Measurements from ENCODE around the gene ZFP92. TPM values are rescaled to one million over a fixed set of nuclear protein-coding genes. Genes with fewer than 3 reads are reported as not detected.

ZFP92 gene
- total RNA-seq, 1 experiment from 2014 or later, result not detected

GRCh38 chrX:153457136-153457825 lies 46.0 kb downstream of the ZFP92 start:
- H3K27me3 ChIP-seq (ENCODE audit: control insufficient read depth, insufficient read depth, low read length), result no peaks in the 10 kb centered on the region
- no peak for DNase-seq
- no peaks in the 10 kb centered on the region; the same call in 1 of the 2 replicates for H3K36me3 ChIP-seq (replicated peaks; ENCODE audit: control insufficient read depth, insufficient read depth, low read length)
- no peak overlapping the region for H3K4me3 ChIP-seq (ENCODE audit: insufficient read depth, low read depth, low read length)

- no peak for DNase-seq
- no peak overlapping the region for H3K4me3 ChIP-seq (ENCODE audit: insufficient read depth, low read depth, low read length)
- H3K27me3 ChIP-seq (ENCODE audit: control insufficient read depth, insufficient read depth, low read length), result no peaks in the 10 kb centered on the region
- no peaks in the 10 kb centered on the region; the same call in 1 of the 2 replicates for H3K36me3 ChIP-seq (replicated peaks; ENCODE audit: control insufficient read depth, insufficient read depth, low read length)
These were observed 46.7 kb downstream of the ZFP92 start for GRCh38 chrX:153457827-153458466.

GRCh38 chrX:153458476-153458875 lies 47.2 kb downstream of the ZFP92 start:
- DNase-seq, result no peak
- Histone ChIP-seq H3K36me3 (replicated peaks; ENCODE audit: control insufficient read depth, insufficient read depth, low read length) (no peaks in the 10 kb centered on the region; the same call in 1 of the 2 replicates), H3K27me3 (ENCODE audit: control insufficient read depth, insufficient read depth, low read length) (no peaks in the 10 kb centered on the region), H3K4me3 (ENCODE audit: insufficient read depth, low read depth, low read length) (no peak overlapping the region)

GRCh38 chrX:153459986-153460385 lies 48.7 kb downstream of the ZFP92 start:
- no peaks in the 10 kb centered on the region for H3K27me3 ChIP-seq (ENCODE audit: control insufficient read depth, insufficient read depth, low read length)
- no peaks in the 10 kb centered on the region; the same call in 1 of the 2 replicates for H3K36me3 ChIP-seq (replicated peaks; ENCODE audit: control insufficient read depth, insufficient read depth, low read length)
- H3K4me3 ChIP-seq (ENCODE audit: insufficient read depth, low read depth, low read length), result no peak overlapping the region
- DNase-seq, result no peak

- no peaks in the 10 kb centered on the region for H3K27me3 ChIP-seq (ENCODE audit: control insufficient read depth, insufficient read depth, low read length)
- DNase-seq, result peak; percentile 85
- no peaks in the 10 kb centered on the region; the same call in 1 of the 2 replicates for H3K36me3 ChIP-seq (replicated peaks; ENCODE audit: control insufficient read depth, insufficient read depth, low read length)
- H3K4me3 ChIP-seq (ENCODE audit: insufficient read depth, low read depth, low read length), result no peak overlapping the region
These were observed 49.6 kb downstream of the ZFP92 start for GRCh38 chrX:153460826-153461225.

Other genes starting within 250 kb of the ZFP92 start
- not detected in 2 replicates for gene MAGEA1, start 232.2 kb upstream of the ZFP92 start, total RNA-seq (2014; rRNA removed; shearing (Covaris generic))
- gene PNMA6F, start 89.7 kb upstream of the ZFP92 start, total RNA-seq (2014; rRNA removed; shearing (Covaris generic)), result not detected in 2 replicates
- gene ZNF275, start 77.3 kb upstream of the ZFP92 start, total RNA-seq (2014; rRNA removed; shearing (Covaris generic)), result 5.1 and 6.9 TPM in 2 replicates
- gene PNMA6E, start 10.1 kb upstream of the ZFP92 start, total RNA-seq (2014; rRNA removed; shearing (Covaris generic)), result not detected in 2 replicates
- gene TREX2, start 34.6 kb downstream of the ZFP92 start, total RNA-seq (2014; rRNA removed; shearing (Covaris generic)), result 0.11 and 1.8 TPM in 2 replicates
- 41.5 and 47.2 TPM in 2 replicates for gene HAUS7, start 59.1 kb downstream of the ZFP92 start, total RNA-seq (2014; rRNA removed; shearing (Covaris generic))
- gene BGN, start 83.5 kb downstream of the ZFP92 start, total RNA-seq (2014; rRNA removed; shearing (Covaris generic)), result 0.83 and 1.1 TPM in 2 replicates
- not detected in 2 replicates for gene ATP2B3, start 106.2 kb downstream of the ZFP92 start, total RNA-seq (2014; rRNA removed; shearing (Covaris generic))
- 27.0 and 30.4 TPM in 2 replicates for gene CCNQ, start 187.7 kb downstream of the ZFP92 start, total RNA-seq (2014; rRNA removed; shearing (Covaris generic))
- 2.3 and 3.3 TPM in 2 replicates for gene DUSP9, start 235.7 kb downstream of the ZFP92 start, total RNA-seq (2014; rRNA removed; shearing (Covaris generic))

All from H7 (cell line).